Measurements from ENCODE around the gene PITPNM1.

The PITPNM1 gene

GRCh38 chr11:67543585-67543984, 38.4 kb upstream of the PITPNM1 start:
- DNase-seq (ENCODE audit: extremely low spot score): no peak
- POLR2A ChIA-PET: no interaction called here
- no peak for TF ChIP-seq CTCF (IDR thresholded peaks at IDR 0.05; ENCODE audit: control extremely low read depth, extremely low read depth, low read depth, missing control alignments)
- CTCF ChIA-PET: no interaction called here

- no peak for TF ChIP-seq CTCF (IDR thresholded peaks at IDR 0.05; ENCODE audit: control extremely low read depth, extremely low read depth, low read depth, missing control alignments)
- POLR2A ChIA-PET: no interaction called here
- DNase-seq (ENCODE audit: extremely low spot score): no peak
- CTCF ChIA-PET: interaction anchor here (1.2 to 2.3 kb wide), 2 partner anchors 12 to 232 kb away, joined by 3 to 10 read pairs; no protein-coding TSS in a partner anchor
These were observed 37.8 kb upstream of the PITPNM1 start for GRCh38 chr11:67542971-67543370.

DNA sequence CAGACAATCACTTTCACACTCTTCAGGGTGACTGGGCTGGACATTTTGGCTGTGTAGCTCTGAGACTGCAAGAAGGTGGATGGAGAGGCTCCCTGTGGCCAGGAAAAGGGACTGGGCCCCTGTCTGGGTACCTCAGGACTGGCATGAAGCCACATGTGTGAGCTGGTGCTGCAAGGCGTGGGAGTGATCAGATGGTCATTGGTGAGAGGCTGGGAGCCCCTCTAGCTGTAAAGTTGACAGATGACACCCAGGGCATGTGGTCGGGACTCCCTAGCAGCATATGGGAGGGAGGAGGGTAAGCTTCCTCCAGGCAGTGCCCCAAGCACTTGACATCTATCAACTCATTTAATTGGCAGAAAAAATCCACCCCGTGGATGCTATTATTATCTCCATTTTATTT, 37.0 kb upstream of the PITPNM1 start:
- no peak for DNase-seq (ENCODE audit: extremely low spot score)
- ChIA-PET POLR2A (no interaction called here), CTCF (interaction anchor here (0.8 to 2.3 kb wide), 4 partner anchors 11 to 233 kb away, joined by 3 to 10 read pairs (median 4); no protein-coding TSS in a partner anchor)
- TF ChIP-seq CTCF (IDR thresholded peaks at IDR 0.05; ENCODE audit: control extremely low read depth, extremely low read depth, low read depth, missing control alignments): no peak

GRCh38 chr11:67541198-67541597, 36.0 kb upstream of the PITPNM1 start:
- TF ChIP-seq CTCF (IDR thresholded peaks at IDR 0.05; ENCODE audit: control extremely low read depth, extremely low read depth, low read depth, missing control alignments): no peak
- CTCF ChIA-PET: interaction anchor here (1.5 to 2.3 kb wide), 2 partner anchors 10 to 15 kb away, joined by 5 to 10 read pairs; no protein-coding TSS in a partner anchor
- POLR2A ChIA-PET: interaction anchor here (0.6 kb wide), 1 partner anchor 51 kb away, joined by 4 read pairs; no protein-coding TSS in a partner anchor
- no peak for DNase-seq (ENCODE audit: extremely low spot score)

GRCh38 chr11:67539550-67539949, 34.4 kb upstream of the PITPNM1 start:
- POLR2A ChIA-PET: no interaction called here
- TF ChIP-seq CTCF (IDR thresholded peaks at IDR 0.05; ENCODE audit: control extremely low read depth, extremely low read depth, low read depth, missing control alignments): no peak
- CTCF ChIA-PET: no interaction called here
- no peak for DNase-seq (ENCODE audit: extremely low spot score)

GRCh38 chr11:67538823-67539505, 33.8 kb upstream of the PITPNM1 start:
- ChIA-PET POLR2A (interaction anchor here (0.6 kb wide), 1 partner anchor 26 kb away, joined by 4 read pairs; no protein-coding TSS in a partner anchor), CTCF (no interaction called here)
- TF ChIP-seq CTCF (IDR thresholded peaks at IDR 0.05; ENCODE audit: control extremely low read depth, extremely low read depth, low read depth, missing control alignments): no peak
- no peak for DNase-seq (ENCODE audit: extremely low spot score)

All from GM10248 (cell line).